Osteoblast (primary cell): ENCODE results near the gene COL27A1. TPM values are rescaled to one million over a fixed set of nuclear protein-coding genes. Genes with fewer than 3 reads are reported as not detected.

ENCODE experiments used
- DNase-seq: peaks from one replicate; pipeline ENCODE4 v3.0.0; 2011; ENCODE audit warnings: low spot score, mixed read lengths; ENCODE audit not compliant: insufficient read length; ENCODE audit errors: missing footprints
- H2AFZ ChIP-seq: 2 replicates; pipeline ENCODE4 v1.6.0; 2011; ENCODE audit warnings: mild to moderate bottlenecking, low read length
- H3K27ac ChIP-seq: 2 replicates; pipeline ENCODE4 v1.5.1; 2011; ENCODE audit warnings: mild to moderate bottlenecking, low read depth, low read length, moderate library complexity
- H3K27me3 ChIP-seq: 2 replicates; pipeline ENCODE4 v1.6.0; 2012; ENCODE audit warnings: mild to moderate bottlenecking, control low read depth, inconsistent platforms, low read length, moderate library complexity; ENCODE audit not compliant: insufficient read depth
- H3K36me3 ChIP-seq: 2 replicates; pipeline ENCODE4 v1.5.1; 2011; ENCODE audit warnings: mild to moderate bottlenecking, low read length, control low read depth, moderate library complexity; ENCODE audit not compliant: insufficient read depth
- H3K4me1 ChIP-seq: 2 replicates; pipeline ENCODE4 v1.5.1; 2011; ENCODE audit warnings: mild to moderate bottlenecking, low read length, control low read depth, moderate library complexity; ENCODE audit not compliant: insufficient read depth
- H3K4me2 ChIP-seq: 2 replicates; pipeline ENCODE4 v1.6.0; 2011; ENCODE audit warnings: mild to moderate bottlenecking, low read length; ENCODE audit not compliant: insufficient read depth
- H3K4me3 ChIP-seq: fragments of 200-600 bp; sonication (generic); 3 replicates; pipeline ENCODE4 v1.5.1; 2012; ENCODE audit warnings: mild to moderate bottlenecking, low read length, inconsistent platforms; ENCODE audit not compliant: insufficient read depth
- H3K79me2 ChIP-seq: 2 replicates; pipeline ENCODE4 v1.6.0; 2012; ENCODE audit warnings: mild to moderate bottlenecking, low read length, control low read depth, inconsistent platforms; ENCODE audit not compliant: insufficient read depth
- H3K9me3 ChIP-seq: 2 replicates; pipeline ENCODE4 v1.5.1; 2011; ENCODE audit warnings: low read depth, low read length, control low read depth
- H4K20me1 ChIP-seq: 2 replicates; pipeline ENCODE4 v1.6.0; 2012; ENCODE audit warnings: mild to moderate bottlenecking, low read length, control low read depth; ENCODE audit not compliant: insufficient read depth
- total RNA-seq: library from RNA; depleted of rRNA; stranded (reverse); fragments of >200 nt; gene quantifications from 2 replicates; pipeline ENCODE4 v1.2.3, GENCODE V29; 2012
- TF ChIP-seq, protein P1 (sequence below): IDR thresholded peaks from 2 replicates; pipeline ENCODE4 v1.5.1; 2011; ENCODE audit warnings: mild to moderate bottlenecking, low read depth, low read length, moderate library complexity; ENCODE audit errors: extremely low read depth

Gene COL27A1
- total RNA-seq, 1 donor, result 10.1 TPM

DNA sequence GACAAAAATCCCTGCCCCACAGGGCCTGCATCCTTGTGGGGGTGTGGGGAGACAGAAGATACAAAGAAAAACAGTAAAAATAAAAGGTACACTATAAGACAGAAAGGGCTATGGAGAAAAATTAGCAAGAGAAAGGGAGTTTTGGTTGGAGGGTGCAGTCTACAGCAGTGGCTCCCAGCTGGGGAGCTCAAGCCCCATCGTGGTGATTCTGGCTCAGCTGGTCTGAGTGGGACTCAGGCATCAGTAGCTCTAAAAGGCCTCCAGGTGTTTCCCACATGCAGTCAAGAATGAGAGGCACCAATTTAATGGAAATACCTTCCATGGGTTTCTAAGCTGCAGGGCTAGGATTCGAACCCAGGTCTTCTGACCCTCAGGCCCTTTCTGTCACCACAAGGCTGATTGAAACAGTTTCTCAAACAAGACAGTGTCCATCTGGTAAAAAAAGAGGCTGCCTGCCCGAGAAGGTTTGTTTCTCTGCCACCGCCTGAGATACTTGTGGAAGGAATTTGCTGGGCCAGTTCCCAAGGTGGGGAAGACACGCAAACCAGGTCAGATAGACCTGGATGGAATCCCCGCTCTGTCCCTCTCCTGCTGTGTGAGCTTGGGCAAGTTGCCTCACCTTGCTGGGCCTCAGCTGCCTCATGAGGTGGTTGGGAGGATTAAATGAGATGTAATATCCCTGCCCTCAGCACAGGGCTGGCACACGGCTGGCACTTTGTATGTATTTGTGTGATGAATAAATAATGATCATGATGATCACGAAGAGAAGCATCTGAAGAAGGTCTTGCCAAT, 43.1 kb downstream of the COL27A1 start:
- H3K4me3 ChIP-seq, result no peak overlapping the region
- H3K27ac ChIP-seq, result no peak overlapping the region
- H3K36me3 ChIP-seq, result peaks cover 4% of the 10 kb centered on the region
- H3K4me2 ChIP-seq, result no peak overlapping the region
- no peaks in the 10 kb centered on the region for H3K4me1 ChIP-seq
- no peaks in the 10 kb centered on the region for H3K79me2 ChIP-seq
- TF ChIP-seq, protein P1, sequence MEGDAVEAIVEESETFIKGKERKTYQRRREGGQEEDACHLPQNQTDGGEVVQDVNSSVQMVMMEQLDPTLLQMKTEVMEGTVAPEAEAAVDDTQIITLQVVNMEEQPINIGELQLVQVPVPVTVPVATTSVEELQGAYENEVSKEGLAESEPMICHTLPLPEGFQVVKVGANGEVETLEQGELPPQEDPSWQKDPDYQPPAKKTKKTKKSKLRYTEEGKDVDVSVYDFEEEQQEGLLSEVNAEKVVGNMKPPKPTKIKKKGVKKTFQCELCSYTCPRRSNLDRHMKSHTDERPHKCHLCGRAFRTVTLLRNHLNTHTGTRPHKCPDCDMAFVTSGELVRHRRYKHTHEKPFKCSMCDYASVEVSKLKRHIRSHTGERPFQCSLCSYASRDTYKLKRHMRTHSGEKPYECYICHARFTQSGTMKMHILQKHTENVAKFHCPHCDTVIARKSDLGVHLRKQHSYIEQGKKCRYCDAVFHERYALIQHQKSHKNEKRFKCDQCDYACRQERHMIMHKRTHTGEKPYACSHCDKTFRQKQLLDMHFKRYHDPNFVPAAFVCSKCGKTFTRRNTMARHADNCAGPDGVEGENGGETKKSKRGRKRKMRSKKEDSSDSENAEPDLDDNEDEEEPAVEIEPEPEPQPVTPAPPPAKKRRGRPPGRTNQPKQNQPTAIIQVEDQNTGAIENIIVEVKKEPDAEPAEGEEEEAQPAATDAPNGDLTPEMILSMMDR, result no peak
- H4K20me1 ChIP-seq, result no peaks in the 10 kb centered on the region
- H2AFZ ChIP-seq, result no peak overlapping the region
- no peaks in the 10 kb centered on the region for H3K27me3 ChIP-seq
- no peaks in the 10 kb centered on the region for H3K9me3 ChIP-seq
- peak; percentile 45 for DNase-seq

DNA sequence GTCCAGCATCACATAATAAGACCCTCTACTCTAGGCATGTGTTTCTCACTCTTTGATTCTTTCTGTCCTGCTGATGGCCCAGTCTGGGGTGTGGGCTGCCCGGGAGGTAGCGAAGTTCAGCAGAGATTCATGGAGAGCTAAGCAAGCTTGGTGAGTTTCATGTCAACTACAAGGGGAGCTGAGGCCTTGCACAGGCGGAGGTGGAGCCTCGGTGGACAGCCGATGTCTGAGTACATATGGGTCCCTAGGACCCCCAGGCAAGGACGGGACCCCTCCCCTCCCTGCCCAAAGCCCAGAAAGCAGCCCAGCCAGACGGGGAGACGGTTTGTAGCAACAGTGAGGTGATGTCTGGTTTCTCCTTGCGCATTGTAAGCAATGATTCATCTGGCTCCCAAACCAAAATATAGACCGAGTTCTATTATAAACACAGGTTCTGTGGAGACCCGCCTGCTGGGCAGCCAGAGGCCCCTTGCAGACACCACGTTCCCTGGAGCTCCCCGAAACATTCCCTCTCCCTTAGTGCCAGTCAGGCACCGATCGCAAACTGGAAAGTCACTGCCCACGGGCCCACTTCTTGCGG, 45.5 kb downstream of the COL27A1 start:
- Histone ChIP-seq H3K27ac (no peak overlapping the region), H3K27me3 (no peaks in the 10 kb centered on the region), H4K20me1 (no peaks in the 10 kb centered on the region), H3K9me3 (no peaks in the 10 kb centered on the region), H3K79me2 (no peaks in the 10 kb centered on the region), H3K4me2 (no peak overlapping the region), H2AFZ (no peak overlapping the region), H3K36me3 (peaks cover 4% of the 10 kb centered on the region), H3K4me1 (no peaks in the 10 kb centered on the region), H3K4me3 (no peak overlapping the region)
- TF ChIP-seq, protein P1, result no peak
- DNase-seq, result peak; percentile 39

DNA sequence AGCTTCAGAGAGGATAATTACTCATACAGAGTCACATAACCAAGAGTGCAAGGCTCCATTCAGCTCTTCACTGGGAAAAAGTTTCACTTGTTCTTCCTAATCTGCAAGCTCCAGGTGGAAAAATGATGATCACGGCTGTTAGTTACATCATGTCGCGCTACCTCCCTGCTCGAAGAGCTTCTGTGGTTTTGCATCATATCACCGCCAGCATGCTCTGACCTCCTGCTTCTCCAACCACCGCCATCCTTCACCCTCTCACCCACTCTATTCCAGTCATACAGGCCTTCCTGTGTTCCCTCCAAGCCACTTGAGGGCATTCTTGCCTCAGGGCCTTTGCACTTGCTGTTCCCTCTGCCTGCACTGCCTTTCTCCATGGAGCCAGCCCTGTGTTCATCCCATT, 47.1 kb downstream of the COL27A1 start:
- H2AFZ ChIP-seq, result no peak overlapping the region
- H3K4me1 ChIP-seq, result peaks cover 8% of the 10 kb centered on the region
- H3K4me3 ChIP-seq, result no peak overlapping the region
- TF ChIP-seq, protein P1, result no peak
- H3K36me3 ChIP-seq, result peaks cover 4% of the 10 kb centered on the region
- DNase-seq, result peak; percentile 67
- no peaks in the 10 kb centered on the region for H3K79me2 ChIP-seq
- H3K9me3 ChIP-seq, result no peaks in the 10 kb centered on the region
- H3K27me3 ChIP-seq, result no peaks in the 10 kb centered on the region
- H4K20me1 ChIP-seq, result no peaks in the 10 kb centered on the region
- H3K27ac ChIP-seq, result no peak overlapping the region
- H3K4me2 ChIP-seq, result no peak overlapping the region

DNA sequence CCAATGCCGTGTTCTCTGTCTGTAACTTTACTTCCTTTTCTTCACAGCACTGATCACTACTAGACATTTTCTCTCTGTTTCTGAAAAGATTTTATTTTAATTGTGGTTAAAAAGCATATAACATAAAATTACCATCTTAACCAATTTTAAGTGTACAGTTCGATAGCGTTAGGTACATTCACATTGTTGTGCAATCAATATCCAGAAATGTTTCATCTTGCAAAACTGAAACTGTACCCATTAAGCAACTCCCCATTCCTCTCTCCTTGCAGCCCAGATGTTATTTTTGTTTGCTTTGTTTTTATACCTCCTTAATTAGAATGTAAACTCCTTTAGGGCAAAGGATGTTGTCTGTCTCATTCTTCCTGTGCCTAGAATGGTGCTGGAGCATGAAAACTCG, 47.5 kb downstream of the COL27A1 start:
- no peak overlapping the region for H3K27ac ChIP-seq
- H3K27me3 ChIP-seq, result no peaks in the 10 kb centered on the region
- TF ChIP-seq, protein P1, result no peak
- H4K20me1 ChIP-seq, result no peaks in the 10 kb centered on the region
- H3K4me3 ChIP-seq, result no peak overlapping the region
- no peak overlapping the region for H2AFZ ChIP-seq
- H3K36me3 ChIP-seq, result peaks cover 4% of the 10 kb centered on the region
- H3K4me2 ChIP-seq, result no peak overlapping the region
- no peak for DNase-seq
- no peaks in the 10 kb centered on the region for H3K79me2 ChIP-seq
- no peaks in the 10 kb centered on the region for H3K9me3 ChIP-seq
- peaks cover 12% of the 10 kb centered on the region for H3K4me1 ChIP-seq
